ENCODE measurements around the gene SYP. TPM values are rescaled to one million over a fixed set of nuclear protein-coding genes. Genes with fewer than 3 reads are reported as not detected.

The SYP gene
- total RNA-seq, 4 donors from 2014 or later: 2.0 to 4.4 (median 3.0) TPM; not detected in 1

DNA sequence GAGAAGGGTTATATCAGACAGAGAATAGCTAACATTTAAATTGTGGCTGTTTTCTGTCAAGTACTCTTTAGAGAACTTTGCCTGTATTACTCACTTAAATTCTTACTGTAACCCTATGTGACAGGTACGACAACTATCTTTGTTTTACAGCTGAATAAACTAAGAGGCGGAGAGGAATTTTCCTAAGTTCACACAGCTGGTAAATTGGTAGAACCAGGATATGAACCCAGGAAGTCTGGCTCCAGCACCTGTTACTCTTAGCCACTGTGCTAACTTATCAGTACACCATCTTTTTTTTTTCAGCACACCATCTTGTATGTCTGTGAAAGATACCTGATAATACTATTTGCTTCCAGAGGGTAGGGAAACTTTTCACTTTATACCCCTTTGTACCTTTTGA is 2.0 kb upstream of the SYP start:
- Histone ChIP-seq H3K4me1 (no peaks in the 10 kb centered on the region), H3K9me3 (no peaks in the 10 kb centered on the region), H3K27ac (no peak overlapping the region), H3K36me3 (no peaks in the 10 kb centered on the region), H3K4me3 (no peak overlapping the region), H3K27me3 (no peaks in the 10 kb centered on the region)
- intact Hi-C loops (cut with DNase I; ENCODE audit: low total_unique reads): no loop called here
- no peak for DNase-seq
- TF ChIP-seq POLR2A (IDR thresholded peaks at IDR 0.05) (no peak), CTCF (IDR thresholded peaks at IDR 0.05) (no peak)

DNA sequence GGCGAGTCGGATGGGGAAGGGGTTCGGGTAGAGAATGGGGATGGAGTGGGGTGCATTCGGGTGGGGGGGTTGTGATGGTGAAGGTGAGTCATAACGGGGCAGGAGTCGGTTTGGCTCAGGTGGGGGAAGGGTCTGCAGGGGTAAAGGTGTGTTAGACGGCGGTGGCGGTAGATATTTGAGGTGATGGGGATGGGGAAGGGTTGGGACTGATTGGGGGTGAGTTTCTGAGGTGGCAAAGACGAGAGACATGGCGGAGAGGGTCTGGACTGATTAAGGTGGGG is 738 bp downstream of the SYP start:
- Histone ChIP-seq H3K9me3 (no peaks in the 10 kb centered on the region), H3K36me3 (no peaks in the 10 kb centered on the region), H3K4me3 (no peak overlapping the region), H3K27ac (no peak overlapping the region), H3K4me1 (no peaks in the 10 kb centered on the region), H3K27me3 (no peaks in the 10 kb centered on the region)
- TF ChIP-seq POLR2A (IDR thresholded peaks at IDR 0.05) (no peak), CTCF (IDR thresholded peaks at IDR 0.05) (no peak)
- DNase-seq: no peak
- intact Hi-C loops (cut with DNase I; ENCODE audit: low total_unique reads): no loop called here

- no peaks in the 10 kb centered on the region for H3K27me3 ChIP-seq
- TF ChIP-seq CTCF (IDR thresholded peaks at IDR 0.05): no peak
- TF ChIP-seq POLR2A (IDR thresholded peaks at IDR 0.05): no peak
- no peak overlapping the region for H3K4me3 ChIP-seq
- H3K9me3 ChIP-seq: no peaks in the 10 kb centered on the region
- no peak for DNase-seq
- no peaks in the 10 kb centered on the region for H3K36me3 ChIP-seq
- intact Hi-C loops (cut with DNase I; ENCODE audit: low total_unique reads): no loop called here
- H3K4me1 ChIP-seq: no peaks in the 10 kb centered on the region
- no peak overlapping the region for H3K27ac ChIP-seq
These were observed 1.3 kb downstream of the SYP start for GRCh38 chrX:49198540-49199314.

DNA sequence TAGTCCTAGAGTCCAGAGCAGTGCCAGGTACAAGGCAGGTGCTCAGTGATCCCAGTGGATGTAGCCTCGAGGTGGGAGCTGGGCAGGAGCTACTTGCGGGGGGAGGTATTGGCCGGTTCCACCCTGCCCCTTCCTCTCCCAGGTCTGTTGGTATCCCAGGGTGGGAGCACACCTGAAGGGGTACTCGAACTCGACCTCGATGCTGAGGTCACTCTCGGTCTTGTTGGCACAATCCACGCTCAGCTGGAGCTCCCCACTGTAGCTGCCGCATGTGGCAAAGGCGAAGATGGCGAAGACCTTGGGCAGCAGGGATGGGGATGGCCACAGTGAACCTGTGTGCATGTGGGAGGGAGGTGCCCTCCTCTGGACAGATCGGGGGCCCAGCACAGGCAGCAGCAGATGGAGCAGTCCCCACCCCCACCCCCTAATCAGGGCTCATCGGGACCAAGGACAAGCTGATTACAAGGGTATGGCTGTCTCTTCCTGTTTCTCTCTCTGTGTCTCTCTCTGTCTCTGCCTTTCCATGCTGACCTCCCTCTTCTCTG is 2.4 kb downstream of the SYP start:
- Histone ChIP-seq H3K9me3 (no peaks in the 10 kb centered on the region), H3K4me3 (no peak overlapping the region), H3K36me3 (no peaks in the 10 kb centered on the region), H3K27ac (no peak overlapping the region), H3K4me1 (no peaks in the 10 kb centered on the region), H3K27me3 (no peaks in the 10 kb centered on the region)
- no peak for DNase-seq
- intact Hi-C loops (cut with DNase I; ENCODE audit: low total_unique reads): no loop called here
- TF ChIP-seq POLR2A (IDR thresholded peaks at IDR 0.05) (no peak), CTCF (IDR thresholded peaks at IDR 0.05) (no peak)

GRCh38 chrX:49193542-49193964 is 6.4 kb downstream of the SYP start:
- no peak for DNase-seq
- intact Hi-C loops (cut with DNase I; ENCODE audit: low total_unique reads): no loop called here
- no peaks in the 10 kb centered on the region for H3K27me3 ChIP-seq

More at GRCh38 chrX:49193542-49193964, 6.4 kb downstream of the SYP start:
- H3K36me3 ChIP-seq: no peaks in the 10 kb centered on the region
- no peak overlapping the region for H3K27ac ChIP-seq
- no peaks in the 10 kb centered on the region for H3K9me3 ChIP-seq
- TF ChIP-seq CTCF (IDR thresholded peaks at IDR 0.05) (no peak), POLR2A (IDR thresholded peaks at IDR 0.05) (no peak)
- no peak overlapping the region for H3K4me3 ChIP-seq
- H3K4me1 ChIP-seq: no peaks in the 10 kb centered on the region
